GM21381 (cell line): ENCODE measurements around the gene BCR.

Experiments used
- ATAC-seq: cut with Tn5 transposase; IDR thresholded peaks from one replicate; pipeline ENCODE4 v1.9.1; 2021; ENCODE audit warnings: mild to moderate bottlenecking, moderate library complexity; ENCODE audit not compliant: unreplicated experiment

The BCR gene

GRCh38 chr22:23258826-23259170, 78.5 kb downstream of the BCR start:
- no peak for ATAC-seq

GRCh38 chr22:23259916-23260644, 79.8 kb downstream of the BCR start:
- ATAC-seq: no peak

GRCh38 chr22:23260645-23261581, 80.6 kb downstream of the BCR start:
- ATAC-seq: no peak

DNA sequence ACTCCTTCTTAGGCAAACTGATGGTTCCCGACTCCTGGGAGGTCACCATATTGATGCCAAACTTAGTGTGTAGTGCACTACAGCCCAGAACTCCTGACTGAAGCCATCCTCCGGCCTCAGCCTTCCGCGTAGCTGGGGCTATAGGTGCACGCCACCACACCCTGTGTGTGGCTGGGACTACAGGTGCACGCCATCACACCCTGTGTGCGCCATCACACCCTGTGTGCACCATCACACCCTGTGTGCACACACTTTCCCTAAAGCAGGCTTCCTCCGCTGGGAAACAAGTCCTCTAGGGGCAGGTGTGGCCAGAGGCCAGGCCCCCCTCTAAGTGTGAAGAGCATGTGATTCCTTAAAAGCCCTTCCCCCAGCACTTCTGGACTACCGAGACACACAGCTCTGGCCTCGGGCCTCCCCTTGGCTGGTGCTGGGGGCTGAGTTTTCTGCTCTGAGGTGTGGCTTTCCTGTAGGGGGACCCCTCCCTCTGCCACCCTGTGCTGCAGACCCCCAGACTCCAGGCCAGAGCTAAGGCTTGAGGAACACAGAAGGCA, 81.7 kb downstream of the BCR start:
- no peak for ATAC-seq

DNA sequence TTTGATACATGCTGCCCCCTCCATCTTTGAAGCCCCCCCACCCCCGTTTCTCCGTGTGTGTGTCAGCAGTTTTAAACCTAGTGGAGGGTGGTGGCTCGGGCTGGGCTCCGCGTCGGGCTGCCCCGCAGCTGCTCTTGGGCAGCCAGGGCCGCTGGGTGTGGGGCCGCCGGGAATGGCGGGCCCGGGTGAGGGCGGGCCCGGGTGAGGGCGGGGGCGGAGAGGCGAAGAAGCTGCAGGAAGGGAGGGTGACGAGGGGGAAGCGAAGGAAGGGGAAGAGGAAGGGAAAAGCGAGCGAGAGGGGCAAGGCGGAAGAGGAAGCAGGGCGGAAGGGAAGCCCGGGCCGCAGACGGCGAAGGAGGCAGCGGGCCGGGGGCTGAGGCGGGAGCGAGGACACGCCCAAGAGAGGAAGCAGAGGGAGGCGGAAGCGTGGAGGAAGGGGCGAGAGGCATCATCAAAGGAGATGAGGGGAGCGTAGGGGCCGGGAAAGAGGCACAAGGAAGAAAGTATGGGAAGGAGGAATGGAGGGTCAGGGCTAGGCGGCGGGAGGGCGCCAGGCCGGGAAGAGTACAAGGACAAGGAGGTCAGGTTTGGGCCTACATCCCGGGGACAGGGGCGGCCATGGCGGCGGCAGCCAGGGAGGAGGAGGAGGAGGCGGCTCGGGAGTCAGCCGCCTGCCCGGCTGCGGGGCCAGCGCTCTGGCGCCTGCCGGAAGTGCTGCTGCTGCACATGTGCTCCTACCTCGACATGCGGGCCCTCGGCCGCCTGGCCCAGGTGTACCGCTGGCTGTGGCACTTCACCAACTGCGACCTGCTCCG, 82.4 kb downstream of the BCR start:
- ATAC-seq: no peak

- no peak for ATAC-seq
Observed at GRCh38 chr22:23263651-23264555, 83.6 kb downstream of the BCR start.

DNA sequence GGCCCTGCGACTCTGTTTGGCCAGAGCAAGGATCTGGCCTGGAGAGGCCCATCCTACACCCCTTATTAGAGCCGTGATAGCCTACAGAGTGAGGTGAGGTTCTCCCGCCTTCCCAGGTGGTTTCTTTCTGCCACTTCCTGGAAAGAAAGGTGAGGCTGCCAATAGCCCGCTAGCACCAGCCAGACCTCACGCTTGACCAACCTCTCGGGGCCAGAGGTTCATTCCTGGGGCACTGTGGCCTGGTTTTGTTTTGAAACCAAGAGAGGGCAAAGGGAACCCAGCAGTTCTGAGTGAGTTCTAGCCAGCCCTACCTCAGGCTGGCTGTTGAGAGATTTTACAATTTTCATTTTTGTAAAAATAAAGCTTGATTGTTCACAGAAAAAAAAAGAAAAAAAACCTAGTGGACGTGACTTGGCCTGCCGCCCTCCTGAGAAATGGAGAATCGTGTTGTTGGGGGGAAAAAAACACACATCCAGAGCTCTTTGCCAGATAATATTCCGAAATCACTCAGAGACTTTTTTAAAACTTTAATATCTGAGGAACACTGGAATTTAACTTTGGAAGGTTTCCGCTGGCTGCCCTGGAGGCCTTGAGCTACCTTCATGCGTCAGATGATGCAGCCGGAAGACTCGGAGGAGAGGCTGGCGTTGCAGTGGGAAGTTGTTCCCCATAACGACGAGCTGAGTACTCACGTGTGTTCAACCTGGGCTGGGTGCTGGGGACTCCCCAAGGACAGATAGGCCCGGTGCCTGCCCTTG, 84.5 kb downstream of the BCR start:
- ATAC-seq: no peak

- ATAC-seq: no peak
Observed at GRCh38 chr22:23265368-23265700, 85.0 kb downstream of the BCR start.

- no peak for ATAC-seq
Observed at GRCh38 chr22:23266780-23267179, 86.5 kb downstream of the BCR start.

- ATAC-seq: no peak
Observed at GRCh38 chr22:23267226-23268043, 87.1 kb downstream of the BCR start.

DNA sequence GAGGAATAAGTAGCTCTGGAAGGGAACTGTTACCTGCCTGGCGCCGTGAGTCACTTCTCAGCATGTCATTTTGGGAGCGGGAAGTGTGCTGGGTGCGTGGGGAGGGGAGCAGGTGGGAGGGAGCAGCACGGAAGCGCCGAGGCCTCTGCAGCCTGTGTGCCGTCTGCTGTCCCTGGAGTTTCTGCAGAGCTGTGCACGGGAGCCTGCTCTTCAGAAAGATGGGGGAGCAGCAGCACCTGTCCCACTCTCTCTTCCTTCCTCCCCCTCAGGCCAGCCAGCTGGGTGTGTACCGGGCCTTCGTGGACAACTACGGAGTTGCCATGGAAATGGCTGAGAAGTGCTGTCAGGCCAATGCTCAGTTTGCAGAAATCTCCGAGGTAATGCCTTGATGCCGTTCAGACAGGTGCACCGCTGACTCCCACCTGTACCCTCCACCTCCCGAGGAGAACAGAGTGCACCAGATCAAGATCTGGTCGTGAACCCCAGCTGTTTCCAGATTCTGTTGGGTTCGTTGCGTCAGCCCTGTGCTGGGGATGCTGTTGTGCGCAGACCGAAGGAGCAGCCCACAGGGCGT, 87.9 kb downstream of the BCR start:
- no peak for ATAC-seq

GRCh38 chr22:23268877-23269276, 88.6 kb downstream of the BCR start:
- no peak for ATAC-seq

DNA sequence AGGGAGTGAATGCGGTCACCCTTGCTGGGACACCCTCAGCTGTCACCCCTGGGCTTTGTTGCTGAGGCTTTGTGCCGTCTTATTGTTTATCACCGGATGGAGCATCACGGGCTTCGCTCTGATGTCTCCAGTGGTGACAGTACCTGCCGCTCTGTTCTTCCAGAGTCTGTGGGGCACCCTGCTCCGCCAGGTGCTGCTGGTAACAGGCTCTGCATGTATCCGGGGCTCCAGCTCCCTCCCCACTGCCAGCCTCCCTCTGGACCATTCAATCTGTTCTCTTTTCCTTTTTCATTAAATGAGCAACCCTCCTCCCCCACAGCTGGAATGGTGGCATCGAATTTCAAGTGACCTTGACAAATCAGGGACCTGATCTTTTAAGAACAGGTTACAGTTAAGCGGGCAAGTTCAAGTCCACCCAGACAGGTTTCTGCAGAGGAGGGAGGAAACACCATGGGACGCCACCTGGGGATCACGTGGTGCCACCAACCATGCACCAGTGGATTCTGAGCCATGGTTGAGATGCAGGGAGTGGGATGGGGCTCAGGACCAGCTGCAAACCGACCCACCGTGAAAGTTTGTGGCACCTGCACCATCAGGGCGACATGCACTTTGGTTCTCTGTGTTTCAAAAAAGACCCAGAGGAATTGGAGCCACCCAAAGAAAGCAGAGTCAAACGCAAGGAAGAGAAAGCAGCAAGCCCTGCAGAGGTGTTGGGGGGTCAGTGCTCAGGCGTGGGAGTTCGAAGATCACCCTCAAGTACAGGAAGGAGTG, 89.3 kb downstream of the BCR start:
- no peak for ATAC-seq

DNA sequence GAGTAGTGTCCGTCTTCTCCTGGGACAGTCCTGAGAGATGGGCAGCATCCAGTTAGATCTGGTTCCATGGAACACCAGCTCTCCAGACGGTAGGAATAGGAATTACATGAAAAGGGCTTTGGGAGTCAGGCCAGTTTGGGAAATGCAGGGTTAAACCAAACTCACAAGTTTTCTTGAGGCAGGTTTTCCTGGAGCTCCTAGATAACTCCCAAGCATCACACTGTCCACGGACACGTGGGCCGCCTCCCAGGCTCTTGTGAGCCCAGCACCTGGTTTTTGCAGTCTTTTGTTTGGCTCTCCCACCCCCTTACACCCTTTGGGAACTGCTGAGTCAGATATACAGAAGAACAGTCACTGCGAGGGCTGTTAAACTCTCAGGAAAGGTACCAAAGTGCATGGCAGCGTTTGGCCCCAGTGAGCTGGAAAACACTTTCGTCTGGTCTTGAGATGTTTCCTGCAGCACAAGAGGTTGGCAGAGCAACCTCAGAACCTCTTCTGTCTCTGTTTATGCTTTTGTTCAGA, 90.0 kb downstream of the BCR start:
- ATAC-seq: no peak

- no peak for ATAC-seq
Observed at GRCh38 chr22:23270798-23271596, 90.7 kb downstream of the BCR start.

DNA sequence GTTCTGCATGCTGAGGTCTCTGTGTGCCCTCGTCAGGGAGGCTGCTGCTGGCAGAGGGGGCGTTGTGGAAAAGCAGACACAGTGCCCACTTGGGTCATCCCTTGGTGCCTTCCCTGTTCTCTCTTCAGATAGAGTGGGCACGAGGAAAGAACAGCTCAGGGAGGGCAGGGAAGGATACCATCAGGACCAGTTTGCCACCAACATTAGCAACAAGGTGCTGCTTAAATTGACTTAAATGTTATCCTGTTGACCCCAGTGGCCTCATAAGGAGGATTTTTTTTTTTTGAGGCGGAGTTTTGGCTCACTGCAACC, 91.2 kb downstream of the BCR start:
- no peak for ATAC-seq

- ATAC-seq: no peak
Observed at GRCh38 chr22:23272371-23272770, 92.1 kb downstream of the BCR start.
